Measurements from ENCODE around the gene RPL37A. TPM values are rescaled to one million over a fixed set of nuclear protein-coding genes. Genes with fewer than 3 reads are reported as not detected.

Gene RPL37A
- total RNA-seq, 2 donors from 2014 or later: 452 to 1,069 TPM

DNA sequence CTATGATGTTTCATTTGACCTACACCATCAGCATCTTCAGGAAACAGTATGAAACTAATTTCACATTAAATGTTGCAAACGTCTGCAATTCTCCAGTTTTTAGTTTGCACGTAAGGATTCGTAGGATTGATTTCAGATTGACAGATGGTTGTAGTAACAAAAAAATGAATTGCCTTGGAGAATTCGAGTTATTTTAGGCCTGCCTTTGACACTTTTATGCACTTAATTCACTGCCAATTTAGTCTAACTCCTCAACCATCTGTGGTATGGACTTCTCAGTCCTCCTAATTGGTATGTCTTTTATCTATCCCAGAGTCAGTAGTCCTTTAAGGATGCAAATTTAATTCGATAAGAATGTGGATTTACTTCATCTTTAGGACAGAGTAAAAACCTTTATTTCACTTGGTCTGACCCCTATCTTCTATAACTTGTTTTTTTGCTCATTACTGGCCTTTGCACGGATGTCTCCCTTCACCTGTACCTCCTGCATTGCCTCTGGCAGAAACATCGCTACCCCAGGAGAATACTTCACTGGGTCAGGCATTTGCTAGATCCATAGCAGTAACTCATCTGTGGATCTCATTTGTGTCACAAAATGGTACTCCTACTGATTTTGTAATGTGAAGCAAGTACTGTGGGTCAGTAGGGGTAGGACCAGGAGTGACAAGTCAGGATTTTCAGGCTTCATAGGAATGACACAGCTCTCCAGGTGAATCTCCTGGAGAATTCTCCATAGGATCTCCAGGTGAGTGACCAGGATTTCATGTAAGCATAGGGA is 3.9 kb downstream of the RPL37A start:
- TF ChIP-seq, protein P1, sequence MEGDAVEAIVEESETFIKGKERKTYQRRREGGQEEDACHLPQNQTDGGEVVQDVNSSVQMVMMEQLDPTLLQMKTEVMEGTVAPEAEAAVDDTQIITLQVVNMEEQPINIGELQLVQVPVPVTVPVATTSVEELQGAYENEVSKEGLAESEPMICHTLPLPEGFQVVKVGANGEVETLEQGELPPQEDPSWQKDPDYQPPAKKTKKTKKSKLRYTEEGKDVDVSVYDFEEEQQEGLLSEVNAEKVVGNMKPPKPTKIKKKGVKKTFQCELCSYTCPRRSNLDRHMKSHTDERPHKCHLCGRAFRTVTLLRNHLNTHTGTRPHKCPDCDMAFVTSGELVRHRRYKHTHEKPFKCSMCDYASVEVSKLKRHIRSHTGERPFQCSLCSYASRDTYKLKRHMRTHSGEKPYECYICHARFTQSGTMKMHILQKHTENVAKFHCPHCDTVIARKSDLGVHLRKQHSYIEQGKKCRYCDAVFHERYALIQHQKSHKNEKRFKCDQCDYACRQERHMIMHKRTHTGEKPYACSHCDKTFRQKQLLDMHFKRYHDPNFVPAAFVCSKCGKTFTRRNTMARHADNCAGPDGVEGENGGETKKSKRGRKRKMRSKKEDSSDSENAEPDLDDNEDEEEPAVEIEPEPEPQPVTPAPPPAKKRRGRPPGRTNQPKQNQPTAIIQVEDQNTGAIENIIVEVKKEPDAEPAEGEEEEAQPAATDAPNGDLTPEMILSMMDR (IDR thresholded peaks at IDR 0.05): no peak
- peak in 1 of 3 donors; percentile 4 for TF ChIP-seq POLR2A (IDR thresholded peaks at IDR 0.05)
- Histone ChIP-seq H3K9me3 (no peaks in the 10 kb centered on the region), H3K27ac (no peak overlapping the region), H3K27me3 (no peaks in the 10 kb centered on the region), H3K4me1 (peaks cover 31% of the 10 kb centered on the region), H3K4me3 (no peak overlapping the region), H3K36me3 (replicated peaks in 1 of 2; ENCODE audit: insufficient read depth in 1 of 2, low read depth in 2 of 2) (peaks cover 0 to 23% of the 10 kb centered on the region in 2 donors)
- WGBS, 2 donors: 66 to 77% methylated on average over 7 of the region's 7 CpGs
- ATAC-seq (no peak), DNase-seq (no peak)
- intact Hi-C loops (cut with DNase I): no loop called here

DNA sequence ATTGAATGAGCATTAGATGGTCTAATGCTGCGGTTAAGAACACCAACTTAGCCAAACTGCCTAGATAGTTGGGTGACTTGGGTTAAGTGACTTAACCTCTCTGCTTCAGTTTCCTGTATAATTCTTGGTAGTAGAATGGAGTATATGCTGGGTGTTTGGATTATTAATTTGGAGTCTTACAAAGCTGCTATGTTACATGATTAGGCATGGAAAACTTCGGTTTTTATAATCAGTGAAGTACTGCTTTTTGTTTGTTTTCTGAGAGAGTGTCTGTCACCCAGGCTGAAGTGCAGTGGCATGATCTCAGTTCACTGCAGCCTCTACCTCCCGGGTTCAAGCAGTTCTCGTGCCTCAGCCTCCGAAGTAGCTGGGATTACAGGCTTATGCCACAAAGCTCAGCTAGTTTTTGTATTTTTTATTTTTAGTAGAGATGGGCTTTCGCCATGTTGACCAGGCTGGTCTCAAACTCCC is 4.5 kb downstream of the RPL37A start:
- H3K4me1 ChIP-seq: peaks cover 24% of the 10 kb centered on the region
- H3K36me3 ChIP-seq (replicated peaks in 1 of 2; ENCODE audit: insufficient read depth in 1 of 2, low read depth in 2 of 2): peaks cover 0 to 23% of the 10 kb centered on the region in 2 donors
- DNase-seq (no peak), ATAC-seq (no peak)
- 82% methylated on average over 6 of the region's 6 CpGs for WGBS, 2 donors
- intact Hi-C loops (cut with DNase I): no loop called here
- no peak overlapping the region for H3K27ac ChIP-seq
- no peaks in the 10 kb centered on the region for H3K9me3 ChIP-seq
- TF ChIP-seq POLR2A (IDR thresholded peaks at IDR 0.05): peak in 1 of 3 donors; percentile 1
- TF ChIP-seq, protein P1 (IDR thresholded peaks at IDR 0.05): no peak
- no peaks in the 10 kb centered on the region for H3K27me3 ChIP-seq
- no peak overlapping the region for H3K4me3 ChIP-seq

DNA sequence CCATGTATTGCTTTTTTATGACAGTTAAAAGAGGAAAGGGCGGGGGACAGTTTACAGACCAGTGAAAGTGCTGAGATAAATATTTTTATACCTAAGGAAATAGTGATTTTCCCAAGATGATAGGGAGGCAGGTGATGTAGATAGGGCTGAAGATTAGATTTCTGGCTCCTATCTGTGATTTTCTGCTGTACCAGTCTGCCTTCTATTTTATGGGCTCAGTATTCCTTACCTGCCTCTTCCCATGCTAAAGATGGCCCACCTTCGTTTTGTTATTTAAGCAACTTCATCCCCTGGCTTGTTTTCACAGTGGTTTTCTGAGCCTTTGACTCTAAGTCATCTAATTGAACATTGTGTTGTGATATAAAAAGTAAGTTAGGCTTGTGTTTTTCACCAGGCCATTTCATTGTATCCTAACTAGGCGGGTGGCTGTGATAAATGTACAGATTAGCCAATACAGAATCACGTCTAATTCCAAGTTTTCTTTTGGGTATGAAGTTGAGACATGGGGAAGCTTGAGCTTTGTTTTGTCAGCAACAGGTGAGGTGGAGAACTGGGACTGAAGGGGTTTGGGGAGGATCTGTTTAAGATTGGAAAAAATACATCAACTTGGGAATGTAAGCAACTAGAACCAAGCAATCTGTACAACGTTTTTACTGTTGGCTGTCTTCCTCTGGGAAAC is 5.2 kb downstream of the RPL37A start:
- Histone ChIP-seq H3K9me3 (no peaks in the 10 kb centered on the region), H3K27me3 (no peaks in the 10 kb centered on the region), H3K4me3 (no peak overlapping the region), H3K36me3 (replicated peaks in 1 of 2; ENCODE audit: insufficient read depth in 1 of 2, low read depth in 2 of 2) (peaks cover 0 to 23% of the 10 kb centered on the region in 2 donors), H3K4me1 (peaks cover 24% of the 10 kb centered on the region), H3K27ac (no peak overlapping the region)
- intact Hi-C loops (cut with DNase I): no loop called here
- ATAC-seq (no peak), DNase-seq (no peak)
- 59 to 61% methylated on average over 5 of the region's 5 CpGs for WGBS, 2 donors
- TF ChIP-seq, protein P1 (IDR thresholded peaks at IDR 0.05): no peak
- no peak for TF ChIP-seq POLR2A (IDR thresholded peaks at IDR 0.05)

DNA sequence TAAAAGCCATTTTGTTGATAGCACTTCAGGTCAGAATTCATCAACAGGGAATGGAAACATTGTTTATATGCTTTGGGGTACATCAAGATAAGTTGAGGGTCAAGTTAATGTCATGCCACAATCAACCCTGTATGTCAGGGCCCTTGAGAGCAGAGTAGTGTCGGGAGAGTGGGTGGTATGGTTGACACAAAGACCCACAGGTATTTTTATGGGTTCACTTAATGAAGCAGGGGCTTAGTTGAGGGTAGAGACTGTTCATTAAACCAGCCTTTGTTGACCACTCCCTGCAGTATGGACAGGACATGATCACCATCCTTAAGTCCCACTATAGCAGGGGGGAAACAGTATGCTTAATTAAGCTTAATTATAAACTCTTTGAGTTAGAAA is 5.7 kb downstream of the RPL37A start:
- H3K9me3 ChIP-seq: no peaks in the 10 kb centered on the region
- no peak overlapping the region for H3K27ac ChIP-seq
- H3K27me3 ChIP-seq: no peaks in the 10 kb centered on the region
- intact Hi-C loops (cut with DNase I): no loop called here
- no peak overlapping the region for H3K4me3 ChIP-seq
- H3K36me3 ChIP-seq (replicated peaks in 1 of 2; ENCODE audit: insufficient read depth in 1 of 2, low read depth in 2 of 2): peaks cover 0 to 23% of the 10 kb centered on the region in 2 donors
- peaks cover 24% of the 10 kb centered on the region for H3K4me1 ChIP-seq
- WGBS, 2 donors: 75 to 88% methylated on average over 1 of the region's 1 CpG
- no peak for DNase-seq
- ATAC-seq: no peak
- no peak for TF ChIP-seq POLR2A (IDR thresholded peaks at IDR 0.05)
- TF ChIP-seq, protein P1 (IDR thresholded peaks at IDR 0.05): no peak
